ENCODE results near the gene RNF223. TPM values are rescaled to one million over a fixed set of nuclear protein-coding genes. Genes with fewer than 3 reads are reported as not detected.
A peak's percentile ranks its signal among the peaks of the same experiment; 100 is the strongest.

RNF223 gene
- total RNA-seq, result under 0.01 TPM in 1 of 2 replicates, not detected in the other

DNA sequence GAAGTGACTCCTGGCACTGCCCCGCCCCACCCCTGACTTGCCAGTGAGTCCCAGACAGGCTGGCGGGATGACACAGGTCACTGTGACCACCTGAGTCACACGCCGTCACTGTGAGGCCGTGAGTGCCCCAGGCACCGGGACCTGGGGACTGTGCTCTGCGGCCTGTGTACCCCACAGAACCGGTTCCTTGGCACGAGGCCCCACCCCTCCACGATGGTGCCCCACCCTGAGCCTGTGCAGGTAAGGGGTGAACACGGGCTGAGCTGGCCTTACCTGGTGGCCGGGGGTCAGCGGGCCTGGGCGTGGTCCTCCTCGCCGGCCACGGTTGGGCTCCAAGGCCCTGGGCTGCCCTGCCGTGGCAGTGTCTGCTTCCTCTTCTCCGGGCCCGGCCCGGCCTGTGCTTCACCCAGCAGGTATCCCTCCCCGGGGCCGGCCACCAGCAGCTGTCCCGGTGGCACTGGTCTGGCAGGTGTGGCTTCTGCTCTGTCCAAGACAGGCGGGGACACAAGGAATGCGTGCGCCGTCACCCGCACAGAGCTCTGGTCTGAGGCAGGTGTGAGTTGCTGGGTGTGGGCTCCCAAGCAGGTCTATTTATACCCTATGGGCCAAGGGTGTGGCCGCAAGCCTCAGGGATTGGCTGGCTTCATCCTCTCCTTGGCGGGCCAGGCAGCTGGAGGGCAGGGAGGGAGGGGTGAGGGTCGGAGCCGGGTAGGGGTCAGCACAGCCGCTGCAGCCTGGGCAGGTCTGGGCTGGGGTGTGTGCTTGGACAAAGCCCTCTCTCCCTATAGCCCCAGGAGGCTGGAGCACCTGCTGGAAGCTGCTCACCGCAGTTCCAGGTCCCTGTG, at the start of gene RNF223:
Gene RNF223, minus strand, starts transcription at position 564 of the 845 bp plus-strand sequence. CDS start 1,740 bp downstream, outside the sequence.
- no peak for DNase-seq (ENCODE audit: low read depth in 2 of 2)

DNA sequence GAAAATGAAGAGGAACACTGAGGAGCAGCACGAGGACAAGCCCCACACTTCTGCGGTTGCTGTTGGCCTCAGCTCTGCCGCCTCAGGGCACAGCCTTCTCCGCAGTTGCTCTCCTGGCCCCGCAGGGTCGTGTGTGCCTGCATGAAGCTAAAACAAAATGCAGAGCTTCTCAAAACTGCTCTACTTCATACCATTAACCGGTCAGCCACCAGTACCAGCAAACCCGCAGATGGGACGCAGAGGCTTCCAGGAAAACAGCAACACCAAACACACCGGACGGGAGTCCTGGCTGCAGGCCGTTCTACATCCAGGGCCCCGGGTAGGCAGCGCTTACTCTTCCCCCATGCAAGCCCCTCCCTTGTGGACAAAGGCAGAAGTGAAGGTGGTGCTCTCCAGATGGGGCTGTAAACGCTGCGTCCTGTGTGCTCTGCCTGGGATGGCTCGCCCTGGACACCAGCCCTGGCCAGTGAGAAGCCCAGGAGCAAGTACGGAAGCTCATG, 48.9 kb upstream of the RNF223 start:
- DNase-seq (ENCODE audit: low read depth in 2 of 2), result no peak

DNA sequence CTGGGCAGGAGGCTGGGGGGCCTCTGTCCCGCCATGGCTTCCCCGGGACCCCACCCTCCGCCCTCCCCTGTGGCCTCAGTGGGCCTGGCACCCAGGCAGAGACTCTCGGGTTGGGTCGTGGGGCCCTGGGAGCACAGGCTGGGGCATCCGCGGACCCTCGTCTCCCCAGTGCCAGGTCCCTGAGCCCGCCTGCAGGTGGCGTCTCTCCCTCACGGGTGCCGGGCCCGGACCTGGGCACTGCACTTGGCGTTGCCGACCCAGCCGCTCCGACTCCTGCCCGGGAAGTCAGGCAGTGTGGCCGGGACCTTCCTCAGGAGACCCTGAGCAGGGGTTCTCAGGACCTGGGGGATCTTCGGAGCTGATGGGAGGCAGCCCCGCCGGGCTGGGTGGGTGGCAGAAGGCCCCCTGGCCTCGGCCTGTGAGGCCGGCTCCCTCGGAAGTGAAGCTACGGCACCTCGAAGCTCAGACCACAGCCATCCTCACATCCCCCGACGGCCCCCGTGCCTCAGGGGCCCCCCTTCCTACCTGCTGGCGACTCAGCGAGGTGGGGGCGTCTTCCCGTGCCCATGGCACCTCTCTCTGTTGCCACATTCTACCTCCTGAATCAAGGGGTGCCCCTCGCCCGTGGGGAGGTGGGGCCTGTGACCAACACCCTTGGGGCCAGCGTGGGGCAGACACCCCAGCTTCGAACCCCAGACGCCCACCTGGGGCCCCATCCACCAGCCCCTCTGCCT, 48.1 kb upstream of the RNF223 start:
- peak; percentile 35 to 70 for DNase-seq (ENCODE audit: low read depth in 2 of 2)

DNA sequence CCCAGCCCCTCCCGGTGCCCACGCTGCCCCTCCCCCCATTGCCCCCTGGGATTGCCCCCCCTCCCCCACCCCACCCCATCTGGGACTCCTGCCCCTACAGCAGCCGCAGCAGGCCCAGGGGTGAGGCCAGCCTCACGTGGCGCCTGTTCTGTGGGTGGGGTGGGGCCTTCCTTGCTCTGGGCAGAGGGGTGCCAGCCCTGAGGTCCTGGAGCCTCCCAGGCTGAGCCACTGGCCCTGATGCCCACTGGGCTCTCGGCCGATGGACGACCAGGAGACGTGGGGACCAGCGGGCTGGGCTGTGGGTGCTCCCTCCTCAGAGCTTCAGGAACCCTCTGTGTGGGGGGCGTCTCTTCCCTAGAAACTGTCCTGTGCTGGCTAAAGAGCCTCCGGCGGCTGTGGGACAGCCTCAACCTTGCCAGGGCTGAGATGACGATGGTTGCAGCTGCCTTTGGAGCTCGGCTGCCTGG, 47.5 kb upstream of the RNF223 start:
- no peak for DNase-seq (ENCODE audit: low read depth in 2 of 2)

DNA sequence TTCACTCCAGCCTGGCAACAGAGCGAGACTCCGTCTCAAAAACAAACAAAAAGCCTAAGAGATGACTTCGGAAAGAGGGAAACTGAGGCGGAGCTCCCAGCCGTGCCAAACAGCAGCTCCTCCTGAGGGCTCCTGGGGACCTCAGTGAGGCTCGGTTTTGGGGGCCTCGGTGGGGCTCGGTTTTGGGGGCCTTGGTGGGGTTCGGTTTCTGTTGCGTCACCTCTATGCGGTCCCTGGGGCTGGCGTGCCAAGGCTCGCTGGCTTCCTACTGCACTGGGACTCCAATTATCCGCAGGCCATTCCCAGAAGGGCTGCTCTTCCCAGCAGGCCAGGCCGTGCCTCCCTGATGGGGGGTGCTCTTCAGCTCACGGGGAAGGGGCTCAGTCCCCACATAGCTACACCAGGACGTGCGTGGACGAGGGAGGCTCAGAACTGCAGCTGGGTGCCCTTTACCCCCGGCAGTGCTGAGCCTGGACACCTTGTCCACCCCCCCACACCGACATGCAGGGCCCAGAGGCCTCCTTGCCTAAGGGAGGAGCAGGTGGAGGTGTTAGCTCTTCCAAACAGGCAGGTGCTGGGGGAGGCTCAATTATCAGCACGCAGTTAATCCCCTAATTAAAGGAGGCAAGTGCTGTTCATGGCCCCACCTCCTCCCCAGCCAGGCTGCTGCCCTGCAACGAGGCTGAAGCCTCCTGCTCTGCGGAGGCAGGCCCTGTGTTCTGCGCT, 46.9 kb upstream of the RNF223 start:
- DNase-seq (ENCODE audit: low read depth in 2 of 2), result no peak

DNA sequence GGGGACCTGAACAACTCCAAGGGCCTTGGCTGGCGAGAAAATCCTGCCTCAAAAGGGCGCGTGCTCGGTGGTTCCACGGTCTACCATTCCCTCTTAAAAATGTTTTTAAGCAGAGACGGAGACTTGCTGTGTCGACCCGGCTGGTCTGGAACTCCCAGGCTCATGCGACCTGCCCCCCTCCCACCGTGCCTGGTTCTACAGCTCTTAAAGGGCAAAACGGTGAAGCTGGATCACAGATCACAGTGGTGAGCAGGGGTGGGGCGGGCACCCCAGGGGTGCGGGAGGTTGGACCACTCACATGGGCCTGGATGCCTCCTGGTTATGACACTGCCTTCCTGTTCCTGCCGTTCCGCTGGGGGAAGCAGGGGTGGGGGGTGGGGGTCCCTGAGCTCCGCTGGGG, 46.0 kb upstream of the RNF223 start:
- DNase-seq (ENCODE audit: low read depth in 2 of 2), result no peak

DNA sequence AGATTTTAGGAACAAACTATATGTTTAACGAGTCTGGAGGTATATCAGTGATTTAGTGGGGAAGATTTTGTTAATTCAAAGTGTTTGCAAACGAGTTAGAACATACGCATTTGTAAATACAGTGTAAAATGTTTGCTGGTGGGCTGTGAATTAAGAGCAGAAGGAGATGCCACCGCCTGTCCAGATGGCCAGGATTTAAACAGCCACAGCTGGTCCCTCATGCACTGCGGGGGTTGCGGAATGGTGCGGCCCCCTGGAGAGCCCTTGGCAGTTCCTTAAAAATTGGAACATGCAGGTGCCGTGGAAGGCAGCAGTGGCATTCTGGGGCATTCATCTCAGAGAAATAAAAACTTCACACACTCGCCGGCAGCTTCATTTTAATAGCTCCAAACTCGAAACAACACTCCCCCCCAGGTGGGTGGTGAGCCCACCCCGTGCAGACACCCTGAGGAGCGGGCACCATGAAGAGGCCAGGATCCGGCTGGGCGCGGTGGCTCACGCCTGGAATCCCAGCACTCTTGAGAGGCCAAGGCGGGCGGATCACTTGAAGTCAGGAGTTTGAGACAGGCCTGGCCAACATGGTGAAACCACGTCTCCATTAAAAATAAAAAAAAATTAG, 45.3 kb upstream of the RNF223 start:
- DNase-seq (ENCODE audit: low read depth in 2 of 2), result no peak

DNA sequence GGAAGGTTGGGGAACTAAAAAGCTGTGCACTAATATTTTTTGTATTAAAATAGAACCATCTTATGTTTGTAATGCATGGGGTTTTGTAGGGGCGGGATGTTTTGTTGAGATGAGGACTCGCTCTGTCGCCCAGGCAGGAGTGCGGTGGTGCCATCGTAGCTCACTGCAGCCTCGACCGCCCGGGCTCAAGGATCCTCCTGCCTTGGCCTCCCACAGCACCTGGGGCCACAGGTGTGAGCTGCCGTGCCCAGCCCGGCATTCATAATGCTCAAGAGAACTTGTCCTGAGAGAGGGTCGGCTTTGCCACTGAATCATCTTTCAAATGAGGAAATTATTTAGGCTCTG, 44.7 kb upstream of the RNF223 start:
- DNase-seq (ENCODE audit: low read depth in 2 of 2), result no peak

DNA sequence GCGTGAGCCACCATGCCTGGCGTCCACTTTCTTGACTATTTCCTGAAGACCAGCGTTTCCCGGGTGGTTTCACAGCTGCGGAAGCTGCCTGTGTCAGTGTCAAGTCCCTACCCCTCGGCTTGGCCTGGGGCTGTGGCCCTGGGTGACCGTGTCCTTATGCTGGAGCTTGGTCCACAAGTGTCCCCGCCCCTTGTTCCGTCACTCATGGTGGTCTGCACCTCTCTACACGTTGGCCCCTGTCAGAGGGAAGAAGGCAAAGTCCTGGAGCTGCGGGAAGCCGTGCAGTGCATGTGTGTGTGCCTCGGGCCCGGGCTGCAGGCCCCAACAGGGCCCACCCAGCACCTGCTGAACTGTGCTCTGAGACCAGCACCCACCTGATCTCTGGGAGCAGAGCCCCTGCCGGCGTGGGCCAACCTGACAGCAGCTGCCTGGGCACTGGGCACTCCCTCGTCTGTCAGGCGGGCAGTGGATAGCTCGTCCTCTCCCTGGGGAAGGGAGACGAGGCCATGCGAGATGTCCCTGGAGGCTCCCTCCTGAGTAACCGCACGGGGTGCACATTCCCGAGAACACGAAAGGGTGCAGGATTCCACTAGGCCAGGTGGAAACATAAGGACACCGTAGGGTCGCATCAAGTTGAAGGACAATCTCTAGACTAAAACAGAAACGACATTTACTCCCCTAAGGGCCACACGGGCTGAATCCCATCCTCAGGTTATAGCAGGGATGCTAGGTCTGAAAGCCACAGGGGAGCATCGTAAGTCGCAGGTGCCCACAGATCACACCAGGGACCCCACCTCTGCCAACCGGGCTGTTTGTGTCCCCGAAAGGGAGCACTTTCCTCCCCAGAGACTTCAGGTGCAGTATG, 44.1 kb upstream of the RNF223 start:
- no peak for DNase-seq (ENCODE audit: low read depth in 2 of 2)

DNA sequence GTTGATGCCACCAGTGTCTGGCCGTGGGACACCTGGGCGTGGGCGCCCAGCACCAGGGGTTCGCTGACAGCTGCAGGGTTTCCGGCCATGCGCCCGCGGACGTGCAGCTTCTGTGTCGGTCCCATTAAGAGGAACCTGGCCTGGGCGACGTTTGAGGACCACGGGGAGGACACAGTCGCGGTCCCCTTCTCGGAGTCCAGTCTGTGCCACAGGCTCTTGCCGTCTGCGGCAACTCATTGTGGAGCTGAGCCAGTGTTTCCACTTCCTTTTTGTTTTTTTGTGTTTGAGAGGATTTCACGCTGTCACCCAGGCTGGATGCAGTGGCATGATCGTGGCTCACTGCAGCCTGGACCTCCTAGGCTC, 43.3 kb upstream of the RNF223 start:
- no peak for DNase-seq (ENCODE audit: low read depth in 2 of 2)

DNA sequence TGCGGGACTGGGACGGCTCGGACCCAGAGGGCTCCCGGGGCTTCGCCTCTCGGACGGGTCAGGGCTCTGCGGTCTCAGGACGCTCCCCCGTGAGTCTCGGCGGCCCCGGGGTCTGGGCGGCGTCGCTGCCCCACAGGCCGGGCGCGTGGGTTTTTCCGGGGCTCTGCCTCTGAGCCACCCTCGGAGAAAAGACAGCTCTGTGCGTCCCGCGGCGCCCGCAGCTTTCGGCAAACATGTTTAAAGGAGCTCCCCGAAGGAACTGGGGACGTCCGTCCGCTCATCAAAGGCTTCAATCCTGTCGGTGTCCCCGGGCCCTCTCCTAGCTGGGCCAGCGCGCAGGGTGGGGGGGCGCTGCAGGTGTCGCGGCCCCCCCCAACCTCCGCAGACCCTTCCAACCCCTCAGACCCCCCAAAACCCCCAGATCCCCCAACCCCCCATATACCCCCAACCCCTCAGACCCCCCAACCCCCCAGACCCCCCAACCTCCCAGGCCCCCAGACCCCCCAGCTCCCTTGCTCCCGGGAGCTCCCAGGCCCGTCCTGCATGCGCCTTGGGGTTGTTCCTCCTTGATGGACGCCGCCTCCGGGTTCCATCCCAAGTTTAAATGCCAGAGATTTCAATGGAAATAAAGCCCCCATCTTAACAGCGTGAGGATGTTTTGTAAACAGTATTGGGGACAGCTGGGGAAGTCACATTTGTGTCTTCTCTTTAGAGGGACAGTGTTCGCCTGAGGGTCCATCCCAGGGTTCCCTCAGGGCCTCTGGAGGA, 42.8 kb upstream of the RNF223 start:
- no peak for DNase-seq (ENCODE audit: low read depth in 2 of 2)

DNA sequence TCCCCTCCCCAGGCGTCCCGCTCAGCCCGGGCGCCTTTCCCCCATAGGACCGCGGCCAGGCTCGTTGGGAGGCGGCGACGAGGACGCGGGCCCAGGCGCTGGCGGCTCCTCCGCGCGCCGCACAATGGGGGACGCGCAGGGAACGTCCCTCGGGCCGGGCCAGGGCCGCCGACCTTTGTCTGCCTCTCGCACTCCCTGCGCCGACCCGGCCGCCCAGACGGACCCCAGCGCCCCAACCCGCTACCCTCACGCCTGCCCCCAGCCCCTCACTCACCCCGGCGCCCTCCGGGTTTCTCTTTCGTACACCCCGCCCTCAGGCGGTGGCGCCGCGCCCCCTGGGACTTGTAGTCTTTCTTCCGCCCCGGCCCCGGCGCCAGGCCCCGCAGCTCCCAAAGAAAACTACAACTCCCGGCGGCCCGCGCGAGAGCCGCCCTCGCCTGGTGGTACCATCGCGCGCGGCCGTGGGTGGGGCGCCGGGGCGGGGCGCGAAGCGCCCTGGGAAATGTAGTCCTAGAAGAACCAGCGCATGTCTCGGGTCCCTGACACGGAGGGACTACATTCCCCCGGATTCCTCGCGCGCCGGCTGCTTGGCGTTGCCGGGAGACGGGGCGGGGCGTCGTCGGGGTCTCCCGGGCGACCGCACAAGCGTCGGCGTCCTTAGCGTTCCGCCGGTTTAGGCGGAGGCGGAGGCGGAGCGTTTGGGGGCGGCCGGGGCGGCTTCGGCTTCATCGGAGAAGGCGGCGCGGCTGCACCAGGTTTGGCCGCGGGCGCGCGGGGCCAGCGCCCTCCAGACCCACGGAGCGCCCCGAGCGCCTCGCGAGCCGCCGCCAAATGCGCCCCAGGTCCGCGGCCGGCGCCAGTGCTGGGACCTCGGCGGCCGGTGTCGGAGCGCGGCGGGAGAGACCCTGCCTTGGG, 41.9 kb upstream of the RNF223 start, which contains the start of gene C1orf159:
Gene C1orf159, minus strand, starts transcription at position 304 of the 915 bp plus-strand sequence. CDS start 24,546 bp downstream, outside the sequence.
- peak; percentile 91 to 97 for DNase-seq (ENCODE audit: low read depth in 2 of 2)

DNA sequence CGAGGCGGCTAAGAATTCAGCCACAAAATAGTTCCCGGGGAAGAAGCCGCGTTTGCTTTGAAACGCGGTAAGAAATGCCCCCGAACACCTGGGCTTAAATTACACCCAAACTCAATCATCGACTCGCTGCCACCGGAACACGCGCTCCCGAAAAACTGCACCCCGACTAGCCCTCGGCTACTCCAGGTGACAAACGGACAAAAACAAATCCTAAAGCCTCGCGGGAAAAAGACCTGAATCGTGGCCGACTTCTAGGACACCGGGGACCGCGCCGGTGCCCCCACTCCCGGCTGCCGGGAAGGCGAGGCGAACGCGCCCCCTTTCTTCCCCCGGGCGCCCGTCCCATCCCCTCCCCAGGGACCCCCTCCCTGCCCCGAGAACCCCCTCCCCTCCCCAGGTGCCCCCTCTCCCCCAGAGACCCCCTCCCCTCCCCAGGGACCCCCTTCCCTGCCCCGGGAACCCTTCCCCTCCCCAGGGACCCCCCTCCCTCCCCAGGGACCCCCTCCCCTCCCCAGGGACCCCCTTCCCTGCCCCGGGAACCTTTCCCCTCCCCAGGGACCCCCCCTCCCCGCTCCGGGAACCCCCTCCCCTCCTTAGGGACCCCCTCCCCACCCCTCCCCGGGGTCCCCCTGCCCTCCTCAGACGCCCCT, 41.2 kb upstream of the RNF223 start:
- no peak for DNase-seq (ENCODE audit: low read depth in 2 of 2)

DNA sequence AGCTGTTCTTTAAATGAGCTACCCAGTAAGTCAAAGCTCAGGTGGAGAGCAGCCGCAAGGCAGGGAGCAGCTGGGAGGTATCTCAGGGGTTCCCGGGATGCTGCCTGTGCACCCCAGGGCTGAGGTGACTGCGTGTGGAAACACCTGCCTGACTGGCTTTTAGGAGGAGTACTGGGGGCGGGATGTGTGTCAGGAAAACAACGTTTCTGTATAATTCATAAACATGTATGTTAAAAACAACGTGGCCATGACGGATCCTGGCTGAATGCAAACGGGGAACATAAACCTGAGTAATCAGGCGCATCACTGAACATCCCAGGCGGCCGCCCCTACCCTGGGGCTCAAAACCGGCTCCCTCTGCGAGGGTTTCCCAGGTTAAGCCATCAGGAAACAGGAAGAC, 40.3 kb upstream of the RNF223 start:
- DNase-seq (ENCODE audit: low read depth in 2 of 2), result no peak

DNA sequence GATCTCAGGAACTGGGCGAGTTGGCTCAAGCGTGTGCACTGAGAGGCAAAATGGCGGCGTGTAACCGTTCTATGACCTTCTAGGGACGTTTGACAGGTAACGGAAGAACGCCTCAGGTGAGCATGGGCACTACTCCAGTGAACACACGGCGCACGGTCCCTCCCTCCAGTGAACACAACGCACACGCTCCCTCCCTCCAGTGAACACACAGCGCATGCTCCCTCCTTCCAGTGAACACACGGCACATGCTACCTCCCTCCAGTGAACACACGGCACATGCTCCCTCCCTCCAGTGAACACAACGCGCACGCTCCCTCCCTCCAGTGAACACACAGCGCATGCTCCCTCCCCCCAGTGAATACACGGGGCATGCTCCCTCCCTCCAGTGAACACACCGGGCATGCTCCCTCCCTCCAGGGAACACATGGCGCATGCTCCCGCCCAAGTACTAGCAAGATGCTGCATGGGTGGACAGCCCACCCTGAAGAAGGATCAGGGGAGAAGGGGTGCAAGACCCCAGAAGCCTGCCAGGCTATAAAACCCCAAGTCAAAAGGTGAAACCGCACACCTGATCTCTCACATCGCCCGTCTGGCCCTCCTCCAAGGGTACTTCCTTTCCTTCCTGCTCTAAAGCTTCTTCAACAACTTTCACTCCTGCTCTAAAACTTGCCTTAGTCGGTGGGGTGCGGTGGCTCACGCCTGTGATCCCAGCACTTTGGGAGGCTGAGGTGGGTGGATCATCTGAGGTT, 38.3 kb upstream of the RNF223 start:
- no peak for DNase-seq (ENCODE audit: low read depth in 2 of 2)

DNA sequence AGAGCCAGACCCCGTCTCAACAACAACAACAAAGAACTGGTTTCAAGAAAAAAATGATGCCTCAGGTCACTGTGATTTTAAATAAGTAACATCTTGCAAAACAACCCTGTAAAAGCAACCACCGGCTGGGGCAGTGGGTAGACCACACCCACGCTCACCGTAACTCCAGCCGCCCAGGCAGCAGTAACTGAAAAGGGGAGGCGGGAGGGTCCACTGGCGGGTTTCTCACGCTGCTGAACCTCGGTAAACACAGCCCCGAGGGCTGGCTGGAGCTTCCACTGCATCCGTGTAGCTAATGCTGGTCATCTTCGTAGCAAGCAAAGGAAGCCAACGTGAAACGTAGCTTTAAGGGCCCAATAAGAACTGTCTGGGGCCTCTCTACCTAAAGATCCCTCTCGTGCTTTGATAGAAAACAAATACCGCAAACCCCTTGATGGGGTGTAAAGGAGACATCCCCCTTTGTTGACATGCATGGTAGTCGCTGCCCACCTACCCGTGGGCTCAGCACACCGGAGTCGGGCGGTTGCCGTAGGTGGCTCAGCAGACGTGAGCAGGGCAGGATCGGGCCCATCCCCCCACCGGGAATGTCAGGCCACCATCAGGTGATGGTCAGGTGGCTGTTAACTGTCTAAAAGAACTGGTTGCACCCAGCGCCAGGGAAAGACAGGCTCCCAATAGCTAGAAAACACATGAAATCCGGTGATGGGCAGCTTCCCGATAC, 37.6 kb upstream of the RNF223 start:
- no peak for DNase-seq (ENCODE audit: low read depth in 2 of 2)

DNA sequence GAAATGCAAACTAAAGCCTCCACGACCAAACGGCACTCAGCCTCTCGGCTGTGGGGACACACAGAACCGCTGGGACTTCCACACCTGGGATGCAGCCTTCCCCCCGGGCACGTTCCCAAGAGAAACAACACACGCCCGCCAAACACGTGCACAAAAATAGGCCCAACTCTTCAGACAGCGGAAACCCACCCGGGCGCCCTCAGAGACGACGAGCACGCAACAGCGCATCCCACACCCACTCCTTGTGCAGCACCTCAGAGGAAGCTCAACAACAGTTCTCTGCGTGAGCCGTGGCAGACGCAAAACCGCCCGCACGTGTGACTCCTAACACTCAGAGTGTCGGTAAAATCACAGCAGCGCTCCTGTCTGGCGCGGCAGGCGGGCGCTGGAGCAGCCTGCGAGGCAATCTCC, 36.5 kb upstream of the RNF223 start:
- DNase-seq (ENCODE audit: low read depth in 2 of 2), result no peak
